Liver (tissue), 3 donors: ENCODE measurements around the gene RNASE4.

Source experiments
- EGR1 ChIP-seq, 2 donors: IDR thresholded peaks; 2 replicates each; pipeline ENCODE4 v1.6.1; 2016 to 2018; ENCODE audit warnings: antibody characterized with exemption in 2 of 2, low read depth in 2 of 2
- GABPA ChIP-seq, 2 donors: IDR thresholded peaks in 1 of 2; conservative IDR thresholded peaks in 1 of 2; 2 replicates each; pipeline ENCODE4 v1.6.1; 2016; ENCODE audit warnings: antibody characterized with exemption in 2 of 2, mild to moderate bottlenecking in 1 of 2, moderate library complexity in 1 of 2
- JUND ChIP-seq, 2 donors: IDR thresholded peaks; 2 replicates each; pipeline ENCODE4 v1.6.1; 2016; ENCODE audit warnings: antibody characterized with exemption in 2 of 2
- NR2F2 ChIP-seq: IDR thresholded peaks from 2 replicates; pipeline ENCODE4 v1.6.1; 2016; ENCODE audit warnings: antibody characterized with exemption
- RAD21 ChIP-seq, 2 donors: IDR thresholded peaks; 2 replicates each; pipeline ENCODE4 v1.6.1; 2016; ENCODE audit warnings: antibody characterized with exemption in 2 of 2, mild to moderate bottlenecking in 2 of 2
- RXRA ChIP-seq, 2 donors: IDR thresholded peaks; 2 replicates each; pipeline ENCODE4 v1.6.1; 2017 to 2018; ENCODE audit warnings: antibody characterized with exemption in 2 of 2, mild to moderate bottlenecking in 1 of 2
- SP1 ChIP-seq: IDR thresholded peaks from 2 replicates; pipeline ENCODE4 v1.6.1; 2018; ENCODE audit warnings: antibody characterized with exemption, mild to moderate bottlenecking
- TAF1 ChIP-seq: conservative IDR thresholded peaks from 2 replicates; pipeline ENCODE4 v1.6.1; 2016; ENCODE audit warnings: antibody characterized with exemption, mild to moderate bottlenecking
- YY1 ChIP-seq: IDR thresholded peaks from 2 replicates; pipeline ENCODE4 v1.6.1; 2016; ENCODE audit warnings: antibody characterized with exemption, mild to moderate bottlenecking
- TF ChIP-seq, protein P1 (sequence below): fragments of 150-350 bp; IDR thresholded peaks from 2 replicates; pipeline ENCODE4 v1.5.1; 2017; ENCODE audit warnings: improper control_type of control experiment, low read depth, low read length; ENCODE audit not compliant: missing input control
- TF ChIP-seq, protein P2 (sequence below): IDR thresholded peaks from 2 replicates; pipeline ENCODE4 v1.6.1; 2016; ENCODE audit warnings: antibody characterized with exemption
- TF ChIP-seq, protein P3 (sequence below): IDR thresholded peaks from 2 replicates; pipeline ENCODE4 v1.6.1; 2016; ENCODE audit warnings: antibody characterized with exemption
- TF ChIP-seq, protein P4 (sequence below): IDR thresholded peaks from 2 replicates; pipeline ENCODE4 v1.6.1; 2016; ENCODE audit warnings: antibody characterized with exemption, mild to moderate bottlenecking
- TF ChIP-seq, protein P5 (sequence below): IDR thresholded peaks from 2 replicates; pipeline ENCODE4 v1.6.1; 2016; ENCODE audit warnings: antibody characterized with exemption
- donor health status: healthy.
- donor health status: healthy.

DNA sequence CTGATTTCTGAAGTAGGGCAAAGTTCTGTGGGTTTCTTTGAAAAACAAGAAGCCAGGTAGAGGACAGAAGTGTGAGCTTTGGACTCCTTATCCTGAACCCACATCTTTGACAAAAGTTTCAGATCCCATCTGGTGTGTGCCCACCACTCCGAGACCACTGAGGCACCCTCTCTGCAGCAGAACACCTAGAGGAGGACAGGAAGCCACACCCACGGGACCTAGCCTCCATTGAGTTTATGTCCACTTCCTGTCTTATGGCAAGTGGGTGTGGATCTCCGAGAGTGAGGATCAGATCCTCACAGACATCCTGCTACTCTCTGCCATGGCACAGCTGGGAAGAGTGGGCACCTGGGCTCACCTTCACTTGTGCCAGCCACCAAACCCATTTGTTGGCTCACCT lies 26.1 kb upstream of the RNASE4 start:
- no peak for TF ChIP-seq SP1
- no peak for TF ChIP-seq GABPA (IDR thresholded peaks at IDR 0.05 in 1 of 2, conservative IDR thresholded peaks at IDR 0.05 in 1 of 2)
- TF ChIP-seq, protein P1, sequence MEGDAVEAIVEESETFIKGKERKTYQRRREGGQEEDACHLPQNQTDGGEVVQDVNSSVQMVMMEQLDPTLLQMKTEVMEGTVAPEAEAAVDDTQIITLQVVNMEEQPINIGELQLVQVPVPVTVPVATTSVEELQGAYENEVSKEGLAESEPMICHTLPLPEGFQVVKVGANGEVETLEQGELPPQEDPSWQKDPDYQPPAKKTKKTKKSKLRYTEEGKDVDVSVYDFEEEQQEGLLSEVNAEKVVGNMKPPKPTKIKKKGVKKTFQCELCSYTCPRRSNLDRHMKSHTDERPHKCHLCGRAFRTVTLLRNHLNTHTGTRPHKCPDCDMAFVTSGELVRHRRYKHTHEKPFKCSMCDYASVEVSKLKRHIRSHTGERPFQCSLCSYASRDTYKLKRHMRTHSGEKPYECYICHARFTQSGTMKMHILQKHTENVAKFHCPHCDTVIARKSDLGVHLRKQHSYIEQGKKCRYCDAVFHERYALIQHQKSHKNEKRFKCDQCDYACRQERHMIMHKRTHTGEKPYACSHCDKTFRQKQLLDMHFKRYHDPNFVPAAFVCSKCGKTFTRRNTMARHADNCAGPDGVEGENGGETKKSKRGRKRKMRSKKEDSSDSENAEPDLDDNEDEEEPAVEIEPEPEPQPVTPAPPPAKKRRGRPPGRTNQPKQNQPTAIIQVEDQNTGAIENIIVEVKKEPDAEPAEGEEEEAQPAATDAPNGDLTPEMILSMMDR, result no peak
- TF ChIP-seq, protein P2, sequence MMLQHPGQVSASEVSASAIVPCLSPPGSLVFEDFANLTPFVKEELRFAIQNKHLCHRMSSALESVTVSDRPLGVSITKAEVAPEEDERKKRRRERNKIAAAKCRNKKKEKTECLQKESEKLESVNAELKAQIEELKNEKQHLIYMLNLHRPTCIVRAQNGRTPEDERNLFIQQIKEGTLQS, result no peak
- TF ChIP-seq RAD21 (IDR thresholded peaks at IDR 0.05), result no peak
- no peak for TF ChIP-seq NR2F2
- no peak for TF ChIP-seq RXRA (IDR thresholded peaks at IDR 0.05)
- TF ChIP-seq, protein P3, sequence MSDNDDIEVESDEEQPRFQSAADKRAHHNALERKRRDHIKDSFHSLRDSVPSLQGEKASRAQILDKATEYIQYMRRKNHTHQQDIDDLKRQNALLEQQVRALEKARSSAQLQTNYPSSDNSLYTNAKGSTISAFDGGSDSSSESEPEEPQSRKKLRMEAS, result no peak
- TF ChIP-seq EGR1 (IDR thresholded peaks at IDR 0.05; ENCODE audit: low read depth in 2 of 2), result no peak
- no peak for TF ChIP-seq YY1
- TF ChIP-seq, protein P4, sequence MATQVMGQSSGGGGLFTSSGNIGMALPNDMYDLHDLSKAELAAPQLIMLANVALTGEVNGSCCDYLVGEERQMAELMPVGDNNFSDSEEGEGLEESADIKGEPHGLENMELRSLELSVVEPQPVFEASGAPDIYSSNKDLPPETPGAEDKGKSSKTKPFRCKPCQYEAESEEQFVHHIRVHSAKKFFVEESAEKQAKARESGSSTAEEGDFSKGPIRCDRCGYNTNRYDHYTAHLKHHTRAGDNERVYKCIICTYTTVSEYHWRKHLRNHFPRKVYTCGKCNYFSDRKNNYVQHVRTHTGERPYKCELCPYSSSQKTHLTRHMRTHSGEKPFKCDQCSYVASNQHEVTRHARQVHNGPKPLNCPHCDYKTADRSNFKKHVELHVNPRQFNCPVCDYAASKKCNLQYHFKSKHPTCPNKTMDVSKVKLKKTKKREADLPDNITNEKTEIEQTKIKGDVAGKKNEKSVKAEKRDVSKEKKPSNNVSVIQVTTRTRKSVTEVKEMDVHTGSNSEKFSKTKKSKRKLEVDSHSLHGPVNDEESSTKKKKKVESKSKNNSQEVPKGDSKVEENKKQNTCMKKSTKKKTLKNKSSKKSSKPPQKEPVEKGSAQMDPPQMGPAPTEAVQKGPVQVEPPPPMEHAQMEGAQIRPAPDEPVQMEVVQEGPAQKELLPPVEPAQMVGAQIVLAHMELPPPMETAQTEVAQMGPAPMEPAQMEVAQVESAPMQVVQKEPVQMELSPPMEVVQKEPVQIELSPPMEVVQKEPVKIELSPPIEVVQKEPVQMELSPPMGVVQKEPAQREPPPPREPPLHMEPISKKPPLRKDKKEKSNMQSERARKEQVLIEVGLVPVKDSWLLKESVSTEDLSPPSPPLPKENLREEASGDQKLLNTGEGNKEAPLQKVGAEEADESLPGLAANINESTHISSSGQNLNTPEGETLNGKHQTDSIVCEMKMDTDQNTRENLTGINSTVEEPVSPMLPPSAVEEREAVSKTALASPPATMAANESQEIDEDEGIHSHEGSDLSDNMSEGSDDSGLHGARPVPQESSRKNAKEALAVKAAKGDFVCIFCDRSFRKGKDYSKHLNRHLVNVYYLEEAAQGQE, result no peak
- TF ChIP-seq TAF1, result no peak
- TF ChIP-seq, protein P5, sequence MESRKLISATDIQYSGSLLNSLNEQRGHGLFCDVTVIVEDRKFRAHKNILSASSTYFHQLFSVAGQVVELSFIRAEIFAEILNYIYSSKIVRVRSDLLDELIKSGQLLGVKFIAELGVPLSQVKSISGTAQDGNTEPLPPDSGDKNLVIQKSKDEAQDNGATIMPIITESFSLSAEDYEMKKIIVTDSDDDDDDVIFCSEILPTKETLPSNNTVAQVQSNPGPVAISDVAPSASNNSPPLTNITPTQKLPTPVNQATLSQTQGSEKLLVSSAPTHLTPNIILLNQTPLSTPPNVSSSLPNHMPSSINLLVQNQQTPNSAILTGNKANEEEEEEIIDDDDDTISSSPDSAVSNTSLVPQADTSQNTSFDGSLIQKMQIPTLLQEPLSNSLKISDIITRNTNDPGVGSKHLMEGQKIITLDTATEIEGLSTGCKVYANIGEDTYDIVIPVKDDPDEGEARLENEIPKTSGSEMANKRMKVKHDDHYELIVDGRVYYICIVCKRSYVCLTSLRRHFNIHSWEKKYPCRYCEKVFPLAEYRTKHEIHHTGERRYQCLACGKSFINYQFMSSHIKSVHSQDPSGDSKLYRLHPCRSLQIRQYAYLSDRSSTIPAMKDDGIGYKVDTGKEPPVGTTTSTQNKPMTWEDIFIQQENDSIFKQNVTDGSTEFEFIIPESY, result no peak
- no peak for TF ChIP-seq JUND (IDR thresholded peaks at IDR 0.05)
